Measurements from ENCODE around the gene ALDH1L1. TPM values are rescaled to one million over a fixed set of nuclear protein-coding genes. Genes with fewer than 3 reads are reported as not detected.

ALDH1L1 gene
- total RNA-seq, 5 donors from 2014 or later (not counting 1 experiment from before 2014, with no cell fraction given), result 0.19 to 1.6 (median 0.20) TPM; not detected in 2

DNA sequence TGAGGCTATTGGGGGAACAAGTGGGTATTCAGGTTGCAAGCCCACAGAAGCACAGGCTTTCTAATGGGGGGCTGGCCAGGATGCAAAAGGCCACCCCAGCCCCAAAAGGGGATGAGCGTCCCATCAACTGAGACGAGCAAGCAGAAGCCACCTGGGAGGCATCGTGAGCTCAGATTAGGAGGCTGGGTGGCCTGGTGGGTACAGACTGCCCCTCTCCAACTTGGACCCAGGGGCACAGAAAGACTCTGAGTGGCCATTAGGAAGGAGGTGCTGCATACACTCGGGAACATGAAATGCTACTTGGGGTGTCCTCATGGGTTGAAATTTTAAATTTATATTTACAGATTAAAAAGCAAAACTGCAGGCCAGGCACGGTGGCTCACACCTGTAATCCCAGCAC is 125.5 kb downstream of the ALDH1L1 start:
- no peak overlapping the region for H3K27ac Mint-ChIP-seq
- H3K4me3 Mint-ChIP-seq, result no peak overlapping the region
- Histone ChIP-seq H3K36me3 (ENCODE audit: control insufficient read depth in 2 of 2, extremely low read depth in 1 of 2, insufficient read depth in 1 of 2, low read length in 1 of 2) (peaks cover 5% of the 10 kb centered on the region in 2 donors), H3K9me3 (no peaks in the 10 kb centered on the region), H3K4me3 (ENCODE audit: control insufficient read depth in 1 of 2, extremely low read depth in 1 of 2, low read length in 1 of 2) (no peak overlapping the region), H3K27ac (ENCODE audit: low read length) (no peak overlapping the region), H3K27me3 (replicated peaks in 1 of 2; ENCODE audit: control insufficient read depth in 2 of 2, extremely low read depth in 1 of 2, insufficient read depth in 2 of 2, low read length in 1 of 2) (no peaks in the 10 kb centered on the region), H3K4me1 (ENCODE audit: control insufficient read depth in 1 of 2, extremely low read depth in 1 of 2, insufficient read depth in 2 of 2, low read length in 2 of 2) (peaks cover 0 to 4% of the 10 kb centered on the region in 2 experiments)
- no peaks in the 10 kb centered on the region for H3K27me3 Mint-ChIP-seq
- H3K36me3 Mint-ChIP-seq, result peaks cover 24% of the 10 kb centered on the region
- POLR2A ChIA-PET, result no interaction called here
- no peak for ATAC-seq (replicated peaks in 1 of 4)
- CTCF ChIA-PET, result no interaction called here
- H3K4me1 Mint-ChIP-seq, result peaks cover 18 to 25% (median 19%) of the 10 kb centered on the region in 3 donors
- no peaks in the 10 kb centered on the region for H3K9me3 Mint-ChIP-seq
- 100% methylated on average over 4 of the region's 5 CpGs for WGBS (ENCODE audit: insufficient coverage)
- no peak for DNase-seq

GRCh38 chr3:126053949-126054569 is 126.3 kb downstream of the ALDH1L1 start:
- ATAC-seq (replicated peaks in 1 of 4), result no peak
- H3K4me3 ChIP-seq (ENCODE audit: control insufficient read depth in 1 of 2, extremely low read depth in 1 of 2, low read length in 1 of 2), result no peak overlapping the region
- no peak overlapping the region for H3K27ac Mint-ChIP-seq

More at GRCh38 chr3:126053949-126054569, 126.3 kb downstream of the ALDH1L1 start:
- Histone ChIP-seq H3K36me3 (ENCODE audit: control insufficient read depth in 2 of 2, extremely low read depth in 1 of 2, insufficient read depth in 1 of 2, low read length in 1 of 2) (peaks cover 5 to 9% of the 10 kb centered on the region in 2 donors), H3K4me1 (ENCODE audit: control insufficient read depth in 1 of 2, extremely low read depth in 1 of 2, insufficient read depth in 2 of 2, low read length in 2 of 2) (peaks cover 0 to 4% of the 10 kb centered on the region in 2 experiments), H3K27ac (ENCODE audit: low read length) (no peak overlapping the region), H3K27me3 (replicated peaks in 1 of 2; ENCODE audit: control insufficient read depth in 2 of 2, extremely low read depth in 1 of 2, insufficient read depth in 2 of 2, low read length in 1 of 2) (no peaks in the 10 kb centered on the region), H3K9me3 (no peaks in the 10 kb centered on the region)
- 95% methylated on average over 4 of the region's 6 CpGs for WGBS (ENCODE audit: insufficient coverage)
- no peaks in the 10 kb centered on the region for H3K9me3 Mint-ChIP-seq
- DNase-seq, result no peak
- no peaks in the 10 kb centered on the region for H3K27me3 Mint-ChIP-seq
- peaks cover 23% of the 10 kb centered on the region for H3K36me3 Mint-ChIP-seq
- POLR2A ChIA-PET, result no interaction called here
- H3K4me1 Mint-ChIP-seq, result peaks cover 18 to 25% (median 19%) of the 10 kb centered on the region in 3 donors
- H3K4me3 Mint-ChIP-seq, result no peak overlapping the region
- CTCF ChIA-PET, result interaction anchor here in 1 of 2 donors (0.6 kb wide), 1 partner anchor 192 kb away, joined by 3 read pairs; no protein-coding TSS in a partner anchor

Other genes with a start within 250 kb of the ALDH1L1 start
- not detected for gene ROPN1B, start 211.4 kb downstream of the ALDH1L1 start, total RNA-seq
- 10 to 100 TPM; 24.8 to 38.6 (median 34.5) TPM for gene SLC41A3, start 96.5 kb downstream of the ALDH1L1 start, total RNA-seq
- gene KLF15, start 176.8 kb upstream of the ALDH1L1 start, total RNA-seq, result under 1 TPM; 0.26 to 0.75 (median 0.35) TPM
- gene CFAP100, start 214.3 kb upstream of the ALDH1L1 start, total RNA-seq, result not detected